Naive B cell (primary cell): ENCODE data around the gene OR4K5. TPM values are rescaled to one million over a fixed set of nuclear protein-coding genes. Genes with fewer than 3 reads are reported as not detected.

ENCODE experiments used
- ATAC-seq, 2 donors: fragments of 150-1000 bp; cut with Tn5 transposase; 2 replicates each; pipeline ENCODE4 v1.10.0; 2021; ENCODE audit warnings: low read depth in 2 of 2, mild to moderate bottlenecking in 2 of 2, moderate library complexity in 2 of 2
- DNase-seq: peaks from one replicate; pipeline ENCODE4 v3.0.0; 2022
- H3K27ac Mint-ChIP-seq, 6 donors: one replicate each; pipeline ENCODE4 v1.8.0; 2020 to 2022; ENCODE audit warnings: mild to moderate bottlenecking in 6 of 6, mixed read lengths in 6 of 6, moderate library complexity in 5 of 6, inconsistent platforms in 2 of 6
- H3K27me3 Mint-ChIP-seq, 3 donors: one replicate each; pipeline ENCODE4 v1.8.0; 2021 to 2022; ENCODE audit warnings: mixed read lengths in 3 of 3, mild to moderate bottlenecking in 1 of 3
- H3K36me3 Mint-ChIP-seq, 2 donors: one replicate each; pipeline ENCODE4 v1.8.0; 2020 to 2022; ENCODE audit warnings: mixed read lengths in 2 of 2, inconsistent platforms in 1 of 2, mild to moderate bottlenecking in 1 of 2
- H3K4me1 Mint-ChIP-seq, 3 donors: one replicate each; pipeline ENCODE4 v1.8.0; 2020 to 2022; ENCODE audit warnings: mixed read lengths in 3 of 3, inconsistent platforms in 1 of 3, mild to moderate bottlenecking in 1 of 3, moderate library complexity in 1 of 3
- H3K4me3 Mint-ChIP-seq, 8 donors: one replicate each; pipeline ENCODE4 v1.8.0; 2020 to 2022; ENCODE audit warnings: mild to moderate bottlenecking in 8 of 8, mixed read lengths in 8 of 8, moderate library complexity in 8 of 8, inconsistent platforms in 2 of 8
- H3K9me3 Mint-ChIP-seq, 7 donors: one replicate each; pipeline ENCODE4 v1.8.0; 2020 to 2022; ENCODE audit warnings: mixed read lengths in 7 of 7, mild to moderate bottlenecking in 5 of 7, inconsistent platforms in 2 of 7, moderate library complexity in 1 of 7
- polyA plus RNA-seq, 6 donors: library from polyadenylated mRNA; unstranded; fragments of 300-500 nt; fragmentation: Illumina TruSeq; gene quantifications; one replicate each; pipeline ENCODE4 v1.2.3, GENCODE V29; 2021; ENCODE audit warnings: low read depth in 6 of 6

The OR4K5 gene
- polyA plus RNA-seq = not detected

- H3K27ac Mint-ChIP-seq = no peak within 1 kb of the TSS
- H3K9me3 Mint-ChIP-seq = no peaks in the 10 kb centered on the region
- no peaks in the 10 kb centered on the region for H3K4me1 Mint-ChIP-seq
- H3K36me3 Mint-ChIP-seq = no peaks in the 10 kb centered on the region
- DNase-seq (no peak), ATAC-seq (no peak)
- no peaks in the 10 kb centered on the region for H3K27me3 Mint-ChIP-seq
- H3K4me3 Mint-ChIP-seq = no peak within 1 kb of the TSS
Observed at GRCh38 chr14:19920021-19920657, at the start of gene OR4K5. Gene OR4K5 (plus strand): TSS chr14:19920607. CDS start chr14:19920607, 0 bp downstream.

GRCh38 chr14:19873178-19873577, 47.2 kb upstream of the OR4K5 start:
- no peaks in the 10 kb centered on the region for H3K4me1 Mint-ChIP-seq
- no peak for ATAC-seq

GRCh38 chr14:19874842-19875241, 45.6 kb upstream of the OR4K5 start, which contains the start of gene OR4K2:
Gene OR4K2 (plus strand): TSS chr14:19875142. CDS start chr14:19876268, 1,126 bp downstream.
- DNase-seq (no peak), ATAC-seq (no peak)
- H3K36me3 Mint-ChIP-seq = no peaks in the 10 kb centered on the region
- H3K9me3 Mint-ChIP-seq = no peaks in the 10 kb centered on the region
- no peak within 1 kb of the TSS for H3K27ac Mint-ChIP-seq
- no peak within 1 kb of the TSS for H3K4me3 Mint-ChIP-seq
- H3K4me1 Mint-ChIP-seq = no peaks in the 10 kb centered on the region
- no peaks in the 10 kb centered on the region for H3K27me3 Mint-ChIP-seq

More at GRCh38 chr14:19873178-19873577, 47.2 kb upstream of the OR4K5 start:
- DNase-seq = no peak
- H3K36me3 Mint-ChIP-seq = no peaks in the 10 kb centered on the region
- H3K9me3 Mint-ChIP-seq = no peaks in the 10 kb centered on the region
- H3K4me3 Mint-ChIP-seq = no peak overlapping the region
- no peaks in the 10 kb centered on the region for H3K27me3 Mint-ChIP-seq
- H3K27ac Mint-ChIP-seq = no peak overlapping the region

- H3K9me3 Mint-ChIP-seq = no peaks in the 10 kb centered on the region
- H3K27ac Mint-ChIP-seq = no peak overlapping the region
- H3K36me3 Mint-ChIP-seq = no peaks in the 10 kb centered on the region
- H3K4me3 Mint-ChIP-seq = no peak overlapping the region
- no peak for DNase-seq
- no peaks in the 10 kb centered on the region for H3K27me3 Mint-ChIP-seq
- H3K4me1 Mint-ChIP-seq = no peaks in the 10 kb centered on the region
- ATAC-seq = no peak
Observed at GRCh38 chr14:19878029-19878642, 42.3 kb upstream of the OR4K5 start.

- Mint-ChIP-seq H3K4me1 (no peaks in the 10 kb centered on the region), H3K27ac (no peak overlapping the region), H3K4me3 (no peak overlapping the region), H3K9me3 (peaks cover 7 to 60% (median 38%) of the 10 kb centered on the region in 7 donors), H3K36me3 (peaks cover 7 to 25% of the 10 kb centered on the region in 2 donors), H3K27me3 (no peaks in the 10 kb centered on the region)
- ATAC-seq (no peak), DNase-seq (no peak)
Observed at GRCh38 chr14:19895282-19895681, 25.1 kb upstream of the OR4K5 start.

- DNase-seq (no peak), ATAC-seq (no peak)
- Mint-ChIP-seq H3K27ac (no peak overlapping the region), H3K4me3 (no peak overlapping the region), H3K27me3 (no peaks in the 10 kb centered on the region), H3K4me1 (no peaks in the 10 kb centered on the region), H3K9me3 (peaks cover 9 to 57% (median 25%) of the 10 kb centered on the region in 7 donors), H3K36me3 (peaks cover 6 to 7% of the 10 kb centered on the region in 2 donors)
Observed at GRCh38 chr14:19900999-19901398, 19.4 kb upstream of the OR4K5 start.

- Mint-ChIP-seq H3K4me1 (no peaks in the 10 kb centered on the region), H3K36me3 (no peaks in the 10 kb centered on the region), H3K9me3 (peaks cover 5 to 43% (median 10%) of the 10 kb centered on the region in 7 donors), H3K4me3 (no peak overlapping the region), H3K27me3 (no peaks in the 10 kb centered on the region), H3K27ac (peak overlapping the region in 1 of 6 donors; percentile 22)
- DNase-seq = no peak
- no peak for ATAC-seq
Observed at GRCh38 chr14:19902409-19902808, 18.0 kb upstream of the OR4K5 start.

- no peaks in the 10 kb centered on the region for H3K36me3 Mint-ChIP-seq
Observed at GRCh38 chr14:19906665-19907064, 13.7 kb upstream of the OR4K5 start.

GRCh38 chr14:19911114-19911513, 9.3 kb upstream of the OR4K5 start:
- Mint-ChIP-seq H3K27me3 (peaks cover 0 to 8% (median 0%) of the 10 kb centered on the region in 3 donors), H3K4me3 (no peak overlapping the region), H3K36me3 (no peaks in the 10 kb centered on the region), H3K4me1 (no peaks in the 10 kb centered on the region), H3K9me3 (peaks cover 0 to 10% (median 6%) of the 10 kb centered on the region in 7 donors), H3K27ac (no peak overlapping the region)
- DNase-seq (no peak), ATAC-seq (no peak)

More at GRCh38 chr14:19906665-19907064, 13.7 kb upstream of the OR4K5 start:
- Mint-ChIP-seq H3K4me1 (no peaks in the 10 kb centered on the region), H3K9me3 (peaks cover 3 to 27% (median 8%) of the 10 kb centered on the region in 7 donors), H3K27ac (no peak overlapping the region), H3K27me3 (peaks cover 0 to 6% (median 0%) of the 10 kb centered on the region in 3 donors), H3K4me3 (no peak overlapping the region)
- no peak for DNase-seq
- ATAC-seq = no peak

GRCh38 chr14:19917243-19917642, 3.2 kb upstream of the OR4K5 start:
- peaks cover 0 to 3% (median 0%) of the 10 kb centered on the region in 7 donors for H3K9me3 Mint-ChIP-seq
- no peak overlapping the region for H3K27ac Mint-ChIP-seq

GRCh38 chr14:19917955-19918518, 2.4 kb upstream of the OR4K5 start:
- H3K27ac Mint-ChIP-seq = no peak overlapping the region
- no peaks in the 10 kb centered on the region for H3K36me3 Mint-ChIP-seq
- ATAC-seq = no peak
- H3K4me1 Mint-ChIP-seq = no peaks in the 10 kb centered on the region
- DNase-seq = no peak
- no peaks in the 10 kb centered on the region for H3K27me3 Mint-ChIP-seq
- peaks cover 0 to 2% (median 0%) of the 10 kb centered on the region in 7 donors for H3K9me3 Mint-ChIP-seq
- H3K4me3 Mint-ChIP-seq = no peak overlapping the region

More at GRCh38 chr14:19917243-19917642, 3.2 kb upstream of the OR4K5 start:
- no peak overlapping the region for H3K4me3 Mint-ChIP-seq
- no peaks in the 10 kb centered on the region for H3K27me3 Mint-ChIP-seq
- ATAC-seq (no peak), DNase-seq (no peak)
- H3K36me3 Mint-ChIP-seq = no peaks in the 10 kb centered on the region
- no peaks in the 10 kb centered on the region for H3K4me1 Mint-ChIP-seq

- H3K4me1 Mint-ChIP-seq = no peaks in the 10 kb centered on the region
- no peak for ATAC-seq
- no peak overlapping the region for H3K27ac Mint-ChIP-seq
- DNase-seq = no peak
- no peaks in the 10 kb centered on the region for H3K36me3 Mint-ChIP-seq
- no peak overlapping the region for H3K4me3 Mint-ChIP-seq
- no peaks in the 10 kb centered on the region for H3K27me3 Mint-ChIP-seq
- no peaks in the 10 kb centered on the region for H3K9me3 Mint-ChIP-seq
Observed at GRCh38 chr14:19918553-19919264, 1.7 kb upstream of the OR4K5 start.

- peaks cover 0 to 2% (median 0%) of the 10 kb centered on the region in 3 donors for H3K27me3 Mint-ChIP-seq
- no peaks in the 10 kb centered on the region for H3K36me3 Mint-ChIP-seq
- ATAC-seq = no peak
- DNase-seq = no peak
- no peak within 1 kb of the TSS for H3K4me3 Mint-ChIP-seq
- H3K9me3 Mint-ChIP-seq = peaks cover 0 to 4% (median 0%) of the 10 kb centered on the region in 7 donors
- H3K27ac Mint-ChIP-seq = no peak within 1 kb of the TSS
- H3K4me1 Mint-ChIP-seq = no peaks in the 10 kb centered on the region
Observed at GRCh38 chr14:19930617-19931016, 10.2 kb downstream of the OR4K5 start, which contains the start of gene OR4K1. Gene OR4K1 (plus strand): TSS chr14:19930917. CDS start chr14:19935667, 4,750 bp downstream.
